ENCODE measurements around the gene CA9. TPM values are rescaled to one million over a fixed set of nuclear protein-coding genes. Genes with fewer than 3 reads are reported as not detected.
"Not testable (repeated sequence)": the region's sequence is repeated elsewhere in the genome, so short reads cannot be mapped to it uniquely, and the experiment has no call there.

Gene CA9
- total RNA-seq = 0.96 TPM

DNA sequence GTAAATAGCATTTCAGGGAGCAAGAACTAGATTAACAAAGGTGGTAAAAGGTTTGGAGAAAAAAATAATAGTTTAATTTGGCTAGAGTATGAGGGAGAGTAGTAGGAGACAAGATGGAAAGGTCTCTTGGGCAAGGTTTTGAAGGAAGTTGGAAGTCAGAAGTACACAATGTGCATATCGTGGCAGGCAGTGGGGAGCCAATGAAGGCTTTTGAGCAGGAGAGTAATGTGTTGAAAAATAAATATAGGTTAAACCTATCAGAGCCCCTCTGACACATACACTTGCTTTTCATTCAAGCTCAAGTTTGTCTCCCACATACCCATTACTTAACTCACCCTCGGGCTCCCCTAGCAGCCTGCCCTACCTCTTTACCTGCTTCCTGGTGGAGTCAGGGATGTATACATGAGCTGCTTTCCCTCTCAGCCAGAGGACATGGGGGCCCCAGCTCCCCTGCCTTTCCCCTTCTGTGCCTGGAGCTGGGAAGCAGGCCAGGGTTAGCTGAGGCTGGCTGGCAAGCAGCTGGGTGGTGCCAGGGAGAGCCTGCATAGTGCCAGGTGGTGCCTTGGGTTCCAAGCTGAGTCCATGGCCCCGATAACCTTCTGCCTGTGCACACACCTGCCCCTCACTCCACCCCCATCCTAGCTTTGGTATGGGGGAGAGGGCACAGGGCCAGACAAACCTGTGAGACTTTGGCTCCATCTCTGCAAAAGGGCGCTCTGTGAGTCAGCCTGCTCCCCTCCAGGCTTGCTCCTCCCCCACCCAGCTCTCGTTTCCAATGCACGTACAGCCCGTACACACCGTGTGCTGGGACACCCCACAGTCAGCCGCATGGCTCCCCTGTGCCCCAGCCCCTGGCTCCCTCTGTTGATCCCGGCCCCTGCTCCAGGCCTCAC, at the start of gene CA9:
TSS of gene CA9 (plus strand) at position 797 of the 893 bp plus-strand sequence. CDS start at position 829, 32 bp downstream.
- DNase-seq (ENCODE audit: low spot score) = no peak
- ATAC-seq = peak; percentile 32

DNA sequence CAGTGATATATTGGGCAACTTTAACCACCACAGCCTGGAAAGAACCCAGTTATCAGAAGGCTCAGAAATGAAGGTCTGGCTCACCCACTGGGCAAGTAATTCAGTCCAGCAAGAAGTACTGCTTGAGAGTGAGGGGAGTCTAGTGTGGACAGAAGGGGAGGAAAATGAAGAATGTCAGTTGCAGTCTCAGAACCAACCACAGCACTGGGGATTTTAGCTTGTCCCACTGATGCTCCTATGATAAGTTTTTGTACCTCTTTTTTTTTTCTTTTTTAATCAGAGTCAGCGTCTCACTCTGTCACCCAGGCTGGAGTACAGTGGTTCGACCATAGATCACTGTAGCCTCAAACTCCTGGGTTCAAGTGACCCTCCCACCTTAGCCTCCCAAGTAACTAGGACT, 46.2 kb upstream of the CA9 start:
- DNase-seq (ENCODE audit: low spot score) (no peak), ATAC-seq (no peak)

DNA sequence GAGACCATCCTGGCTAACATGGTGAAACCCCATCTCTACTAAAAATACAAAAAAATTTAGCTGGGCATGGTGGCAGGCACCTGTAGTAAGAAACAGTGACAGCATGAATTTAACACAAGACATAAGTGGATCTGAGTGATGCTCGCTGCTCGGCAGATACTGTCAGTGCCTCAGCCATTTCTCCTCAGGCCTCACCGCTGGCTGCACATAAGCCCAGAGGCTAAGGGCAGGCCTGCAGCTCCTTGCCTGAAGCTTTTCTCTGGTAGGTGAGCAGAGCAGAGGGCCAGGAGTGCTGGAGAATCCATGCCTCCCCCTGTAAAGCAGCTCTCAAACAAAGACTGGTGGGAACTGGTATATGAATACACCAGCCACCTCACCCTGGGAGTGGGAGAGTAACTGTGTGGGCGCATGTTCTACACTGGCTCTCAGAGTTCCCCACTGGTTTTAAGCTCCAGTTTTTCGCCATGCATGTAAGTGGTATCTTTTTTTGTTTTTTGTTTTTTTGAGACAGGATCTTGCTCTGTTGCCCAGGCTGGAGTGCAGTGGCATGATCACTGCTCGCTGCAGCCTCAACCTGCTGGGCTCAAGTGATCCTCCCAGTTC, 45.2 kb upstream of the CA9 start:
- DNase-seq (ENCODE audit: low spot score) (no peak), ATAC-seq (no peak)

DNA sequence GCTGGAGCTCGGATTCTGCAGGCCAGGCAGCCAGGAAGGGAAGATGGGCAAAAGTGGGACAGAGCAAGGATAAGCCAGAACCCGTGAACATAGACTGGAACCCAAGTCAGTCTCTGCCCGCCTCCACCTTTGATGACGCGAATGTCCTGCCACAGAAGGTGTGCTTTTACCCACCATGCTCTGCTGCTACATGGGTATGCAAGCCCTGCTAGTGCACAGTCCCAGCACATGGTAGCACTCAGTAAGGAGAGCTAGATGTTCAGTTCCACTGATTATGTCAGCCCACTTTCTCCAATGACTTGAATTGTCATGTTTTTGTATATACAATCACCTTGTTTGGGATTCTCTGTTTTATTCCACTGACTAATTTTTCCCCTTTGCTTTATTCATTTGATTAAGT, 44.1 kb upstream of the CA9 start:
- ATAC-seq = no peak
- DNase-seq (ENCODE audit: low spot score) = no peak

DNA sequence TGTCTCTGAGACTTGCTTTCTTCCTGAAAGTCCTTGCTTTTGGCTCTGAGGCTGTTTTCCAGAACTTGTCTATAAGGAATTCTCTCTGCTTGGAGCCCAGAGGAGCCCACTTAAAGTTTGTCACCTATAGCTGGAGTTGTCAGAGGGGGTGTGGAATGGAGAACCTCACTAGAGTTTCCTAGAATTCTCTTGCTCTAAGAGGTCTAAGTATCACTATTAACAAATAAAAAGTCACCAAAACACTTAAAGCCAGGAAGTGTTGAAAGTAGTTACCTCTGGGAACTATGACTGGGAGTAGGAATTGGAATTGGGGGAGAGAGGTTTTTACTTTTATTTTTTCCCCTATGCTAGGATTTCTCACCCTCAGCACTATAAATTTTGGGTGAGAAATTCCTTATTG, 38.0 kb upstream of the CA9 start:
- no peak for ATAC-seq

DNA sequence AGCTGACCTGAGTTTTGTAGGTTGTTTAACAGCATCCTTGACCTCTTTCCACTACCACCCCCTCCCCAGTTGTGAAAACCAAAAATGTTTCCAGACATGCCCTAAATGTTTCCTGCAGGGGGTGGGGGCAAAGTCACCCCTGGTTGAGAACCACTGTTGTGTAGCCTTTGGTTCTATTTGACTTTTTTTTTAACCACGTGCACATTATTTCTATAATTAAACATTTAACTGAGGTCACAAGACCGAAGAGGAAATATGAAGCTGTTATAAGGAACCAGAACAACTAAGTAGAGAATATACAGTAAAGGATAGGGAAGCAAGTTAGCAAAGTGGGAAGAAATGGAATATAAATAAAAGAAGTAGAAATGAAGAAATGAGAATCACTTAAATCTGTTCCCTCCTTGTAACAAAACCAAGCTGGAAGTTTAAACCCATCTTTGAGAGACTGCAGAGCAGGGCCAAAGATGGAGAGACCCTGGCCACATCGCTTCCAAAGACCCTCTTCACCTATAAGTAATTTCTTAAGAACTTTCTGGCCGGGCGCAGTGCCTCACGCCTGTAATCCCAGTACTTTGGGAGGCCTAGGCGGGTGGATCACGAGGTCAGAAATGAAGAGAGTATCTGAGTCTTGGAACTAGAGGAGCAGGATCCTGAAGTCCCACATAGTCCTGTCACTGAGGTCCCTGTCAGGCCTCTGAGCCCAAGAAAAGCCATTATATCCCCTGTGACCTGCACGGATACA, 37.4 kb upstream of the CA9 start:
- no peak for ATAC-seq
- DNase-seq (ENCODE audit: low spot score) = no peak

More for the DNA sequence above, 38.0 kb upstream of the CA9 start:
- no peak for DNase-seq (ENCODE audit: low spot score)

DNA sequence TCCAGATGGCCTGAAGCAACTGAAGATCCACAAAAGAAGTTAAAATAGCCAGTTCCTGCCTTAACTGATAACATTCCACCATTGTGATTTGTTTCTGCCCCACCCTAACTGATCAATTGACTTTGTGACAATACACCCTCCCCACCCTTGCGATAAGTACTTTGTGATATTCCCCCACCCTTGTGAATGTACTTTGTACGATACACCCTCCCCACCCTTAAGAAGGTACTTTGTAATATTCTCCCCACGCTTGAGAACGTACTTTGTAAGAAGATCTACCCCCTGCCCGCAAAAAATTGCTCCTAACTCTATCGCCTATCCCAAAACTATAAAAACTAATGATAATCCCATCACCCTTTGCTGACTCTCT, 36.9 kb upstream of the CA9 start:
- not testable (repeated sequence) for ATAC-seq; DNase-seq (ENCODE audit: low spot score)

DNA sequence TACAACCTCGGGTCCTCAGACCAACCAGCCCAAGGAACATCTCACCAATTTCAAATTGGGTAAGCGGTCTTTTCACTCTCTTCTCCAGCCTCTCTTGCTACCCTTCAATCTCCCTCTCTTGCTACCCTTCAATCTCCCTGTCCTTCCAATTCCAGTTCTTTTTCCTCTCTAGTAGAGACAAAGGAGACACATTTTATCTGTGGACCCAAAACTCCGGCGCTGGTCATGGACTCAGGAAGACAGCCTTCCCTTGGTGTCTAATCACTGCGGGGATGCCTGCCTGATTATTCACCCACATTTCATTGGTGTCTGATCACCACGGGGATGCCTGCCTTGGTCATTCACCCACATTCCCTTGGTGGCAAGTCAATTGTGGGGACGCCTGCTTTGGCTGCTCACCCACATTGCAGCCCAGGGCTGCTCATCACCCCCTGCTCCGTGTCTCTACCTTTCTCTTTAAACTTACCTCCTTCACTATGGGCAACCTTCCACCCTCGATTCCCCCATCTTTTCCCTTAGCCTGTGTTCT, 36.2 kb upstream of the CA9 start:
- ATAC-seq; DNase-seq (ENCODE audit: low spot score): not testable (repeated sequence)

DNA sequence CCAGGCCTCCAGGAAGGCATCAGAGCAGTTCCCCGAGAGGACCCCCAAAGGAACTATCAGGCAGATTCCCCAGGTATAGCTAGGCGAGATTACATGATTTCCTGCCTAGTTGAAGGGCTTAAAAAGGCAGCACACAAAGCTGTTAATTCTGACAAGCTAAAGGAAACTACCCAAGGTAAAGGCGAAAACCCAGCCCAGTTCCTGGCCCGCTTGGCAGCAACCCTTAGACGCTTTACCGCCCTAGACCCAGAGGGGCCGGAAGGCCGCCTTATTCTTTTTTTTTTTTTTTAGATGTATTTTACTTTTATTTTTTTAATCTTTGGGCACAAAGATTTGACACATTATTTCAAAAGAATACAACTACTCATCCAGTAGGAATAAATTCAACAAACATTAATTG, 35.0 kb upstream of the CA9 start:
- not testable (repeated sequence) for ATAC-seq; DNase-seq (ENCODE audit: low spot score)

DNA sequence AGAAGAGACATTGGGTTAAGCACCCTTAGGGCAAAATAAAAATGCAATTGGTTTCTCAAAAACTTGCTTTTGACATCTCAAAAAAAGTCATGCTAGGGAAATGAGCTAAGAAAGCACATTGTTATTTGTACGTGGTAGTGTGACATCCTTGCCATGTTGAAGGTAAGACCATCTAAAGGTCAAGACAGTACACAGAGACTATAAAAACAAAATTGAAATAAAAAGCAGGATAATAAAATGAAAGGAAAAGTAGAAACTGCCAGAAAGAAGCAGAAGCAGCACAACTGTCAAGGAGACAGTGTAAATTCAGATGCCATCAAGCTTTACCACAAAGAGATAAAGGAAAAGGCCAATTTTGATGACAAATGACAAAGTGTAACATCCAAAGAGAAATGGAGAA, 34.5 kb upstream of the CA9 start:
- not testable (repeated sequence) for DNase-seq (ENCODE audit: low spot score); ATAC-seq

DNA sequence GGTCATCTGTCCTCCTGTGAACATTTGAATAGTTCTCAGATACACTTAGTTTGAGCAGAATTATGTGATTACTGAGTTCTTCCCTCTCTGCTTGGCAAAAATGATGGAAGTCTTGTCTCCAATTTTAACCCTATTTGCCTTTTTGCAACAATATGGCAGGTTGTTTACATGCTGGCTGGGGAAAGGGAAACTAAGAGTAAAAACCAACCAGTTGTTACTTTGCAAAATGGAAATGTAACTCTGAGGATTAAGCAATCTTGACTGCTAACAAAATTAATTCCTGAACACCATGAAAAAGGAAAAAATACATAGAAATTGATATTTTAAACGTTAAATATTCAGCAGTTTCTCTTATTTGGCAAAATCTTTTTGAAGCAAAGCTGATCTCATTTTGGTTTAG, 34.1 kb upstream of the CA9 start:
- ATAC-seq = no peak
- no peak for DNase-seq (ENCODE audit: low spot score)

DNA sequence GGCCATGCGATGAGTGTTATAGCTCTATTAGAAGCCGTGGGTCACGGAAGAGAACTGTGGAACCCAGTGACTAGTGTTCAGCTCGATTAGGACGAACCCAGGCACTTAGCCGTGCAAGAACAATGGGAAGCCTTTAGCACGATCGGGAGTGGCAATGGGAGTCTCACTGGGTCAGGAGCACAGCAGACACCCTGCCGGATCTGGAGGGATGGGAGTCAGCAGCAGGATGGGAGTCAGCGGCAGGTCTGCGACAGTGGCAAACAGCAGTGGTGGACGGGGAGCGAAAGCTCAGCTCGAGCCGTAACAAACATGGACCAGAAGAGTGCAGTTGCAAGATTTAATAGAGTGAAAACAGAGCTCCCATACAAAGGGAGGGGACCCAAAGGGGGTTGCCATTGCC, 33.3 kb upstream of the CA9 start:
- not testable (repeated sequence) for ATAC-seq; DNase-seq (ENCODE audit: low spot score)

DNA sequence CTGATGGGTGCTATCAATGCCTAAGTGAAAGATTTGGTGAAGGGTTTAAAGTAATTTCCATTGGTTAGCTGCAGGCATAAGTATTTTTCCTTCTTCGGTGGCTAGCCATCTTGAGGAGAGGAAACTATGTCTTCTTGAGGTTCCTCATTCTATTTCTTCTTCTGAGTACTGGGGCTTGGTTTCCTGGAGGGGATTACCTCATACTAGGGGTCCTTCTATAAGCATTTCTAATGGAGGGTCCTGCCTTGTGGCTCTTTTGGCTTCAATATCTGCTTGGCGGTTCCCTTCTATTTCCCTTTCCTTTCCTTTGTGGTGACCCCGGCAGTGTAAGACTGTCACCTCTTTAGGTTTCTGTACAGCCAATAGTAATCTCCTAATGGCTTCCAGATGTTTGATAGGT, 32.2 kb upstream of the CA9 start:
- ATAC-seq; DNase-seq (ENCODE audit: low spot score): not testable (repeated sequence)

DNA sequence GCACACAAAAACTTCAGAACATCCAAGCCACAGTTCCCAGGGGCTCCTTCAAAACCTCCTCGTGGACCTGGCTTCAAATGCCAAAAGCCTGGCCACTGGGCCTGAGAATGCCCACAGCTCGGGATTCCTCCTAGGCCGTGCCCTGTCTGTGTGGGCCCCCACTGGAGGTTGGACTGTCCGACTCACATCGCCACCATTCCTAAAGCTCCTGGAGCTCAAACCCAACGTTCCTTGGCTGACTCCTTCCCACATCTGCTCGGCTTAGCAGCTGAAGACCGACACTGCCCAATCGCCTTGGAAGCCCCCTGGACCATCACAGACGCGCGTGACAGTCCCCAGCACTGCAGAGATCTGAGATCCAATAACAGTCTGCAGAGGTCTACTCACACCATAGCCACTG, 30.7 kb upstream of the CA9 start:
- ATAC-seq (no peak), DNase-seq (ENCODE audit: low spot score) (no peak)

DNA sequence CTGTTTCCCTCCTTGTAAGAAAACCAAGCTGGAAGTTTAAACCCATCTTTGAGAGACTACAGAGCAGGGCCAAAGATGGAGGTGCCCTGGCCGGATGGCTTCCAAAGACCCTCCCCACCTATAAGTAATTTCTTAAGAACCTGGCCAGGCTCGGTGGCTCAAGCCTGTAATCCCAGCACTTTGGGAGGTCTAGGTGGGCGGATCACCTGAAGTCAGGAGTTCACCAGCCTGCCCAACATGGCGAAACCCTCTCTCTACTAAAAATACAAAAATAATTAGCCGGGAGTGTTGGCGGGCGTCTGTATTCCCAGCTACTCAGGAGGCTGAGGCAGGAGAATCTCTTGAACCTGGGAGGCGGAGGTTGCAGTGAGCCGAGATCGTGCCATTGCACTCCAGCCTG, 28.0 kb upstream of the CA9 start:
- ATAC-seq; DNase-seq (ENCODE audit: low spot score): not testable (repeated sequence)

DNA sequence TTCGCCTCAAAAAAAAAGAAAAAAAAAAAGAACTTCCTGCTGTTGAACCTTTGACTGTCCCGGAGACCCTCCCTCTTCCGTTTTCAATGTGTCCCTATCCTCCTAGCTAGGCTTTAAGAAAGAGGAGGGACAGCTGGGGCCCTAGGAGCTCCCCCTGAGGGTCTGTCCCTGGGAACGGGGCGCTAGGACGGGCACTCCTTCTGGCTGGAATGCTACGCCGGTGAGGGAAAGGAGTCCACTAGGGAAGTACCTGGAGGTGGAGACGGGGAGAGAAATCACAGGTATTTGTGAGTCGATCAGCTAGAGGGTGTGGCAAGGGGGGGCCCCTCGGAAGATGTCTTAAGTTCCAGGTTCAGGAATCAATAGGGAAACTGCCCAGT, 27.6 kb upstream of the CA9 start:
- DNase-seq (ENCODE audit: low spot score) (no peak), ATAC-seq (peak; percentile 30)

DNA sequence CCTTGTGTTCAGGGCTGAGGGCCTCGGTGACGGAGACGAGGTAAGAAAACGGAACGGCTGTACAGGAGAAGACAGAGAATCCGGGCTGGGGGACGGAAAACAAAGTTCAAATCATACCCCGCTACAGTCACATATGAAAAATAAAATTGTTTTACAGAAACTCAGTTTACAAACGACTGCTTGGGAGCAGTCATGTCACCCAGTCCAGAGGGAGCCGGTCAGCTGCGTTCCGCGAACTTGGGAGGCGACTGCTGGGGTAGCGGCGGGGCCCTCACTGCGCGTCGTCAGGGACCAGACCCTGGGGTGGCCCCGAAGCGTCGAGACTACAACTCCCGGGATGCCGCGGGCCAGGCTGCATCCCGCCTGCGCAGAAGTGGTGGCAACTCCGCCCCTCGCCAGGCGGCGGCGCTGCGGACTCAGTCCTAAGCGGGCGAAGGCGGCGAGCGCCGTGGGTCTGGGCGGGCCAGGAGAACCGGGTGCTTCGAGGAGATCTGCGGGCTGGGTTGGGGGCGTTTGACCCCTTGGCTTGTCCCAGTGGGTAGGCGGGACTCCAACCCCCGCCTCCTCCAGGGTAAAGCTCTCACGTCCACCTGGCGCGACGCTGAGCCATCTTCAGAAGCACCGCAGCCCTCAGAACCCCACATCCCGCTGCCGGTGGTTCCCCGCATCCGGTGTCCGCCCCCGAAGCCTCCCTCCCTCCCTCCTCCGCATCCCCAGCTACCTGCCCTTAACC, 27.0 kb upstream of the CA9 start:
- DNase-seq (ENCODE audit: low spot score) = peak; percentile 93
- peak; percentile 99 for ATAC-seq

DNA sequence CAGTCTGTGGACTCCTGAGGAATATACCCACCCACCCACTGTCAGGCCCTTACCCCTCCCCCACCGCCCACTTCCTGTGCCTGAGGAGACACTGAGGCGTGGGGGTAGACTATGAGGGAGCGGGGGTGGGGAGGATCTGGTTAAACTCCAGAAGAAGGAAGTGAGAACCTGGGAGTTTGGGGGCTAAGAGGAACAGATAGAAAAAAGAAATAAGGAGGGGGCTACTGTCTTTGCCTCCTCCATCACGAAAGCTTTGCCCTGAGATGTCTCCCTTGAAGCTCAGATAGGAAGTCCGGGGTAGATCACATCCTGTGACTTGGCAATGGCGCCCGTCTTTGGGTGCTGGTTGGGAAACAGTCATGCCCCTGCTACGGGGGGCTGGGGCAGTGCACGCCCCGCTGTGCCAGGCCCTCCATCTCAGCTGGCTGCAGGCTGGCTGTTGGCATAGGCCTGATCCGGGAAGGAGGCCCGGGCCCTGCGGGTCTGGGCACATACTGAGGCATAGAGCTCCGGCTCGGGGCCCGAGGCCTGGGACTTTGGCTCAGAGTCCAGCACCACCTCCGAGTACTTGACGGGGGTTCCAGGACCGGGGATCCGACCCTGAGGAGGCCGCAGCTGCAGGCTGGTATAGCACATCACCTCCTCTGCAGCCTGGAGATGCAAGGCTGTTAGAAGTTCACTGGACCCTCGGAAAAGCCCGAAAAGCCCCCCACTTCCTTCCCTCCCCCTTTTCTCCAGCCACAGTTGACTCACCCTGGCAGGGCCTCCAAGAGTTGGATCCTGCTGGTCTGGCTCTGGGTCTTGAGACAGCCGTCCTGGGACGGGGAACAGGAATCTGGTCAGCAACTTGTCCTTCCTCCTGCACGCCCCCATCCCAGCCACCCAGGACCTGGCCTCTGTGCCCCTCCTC, 24.0 kb upstream of the CA9 start:
- no peak for DNase-seq (ENCODE audit: low spot score)
- ATAC-seq = no peak

DNA sequence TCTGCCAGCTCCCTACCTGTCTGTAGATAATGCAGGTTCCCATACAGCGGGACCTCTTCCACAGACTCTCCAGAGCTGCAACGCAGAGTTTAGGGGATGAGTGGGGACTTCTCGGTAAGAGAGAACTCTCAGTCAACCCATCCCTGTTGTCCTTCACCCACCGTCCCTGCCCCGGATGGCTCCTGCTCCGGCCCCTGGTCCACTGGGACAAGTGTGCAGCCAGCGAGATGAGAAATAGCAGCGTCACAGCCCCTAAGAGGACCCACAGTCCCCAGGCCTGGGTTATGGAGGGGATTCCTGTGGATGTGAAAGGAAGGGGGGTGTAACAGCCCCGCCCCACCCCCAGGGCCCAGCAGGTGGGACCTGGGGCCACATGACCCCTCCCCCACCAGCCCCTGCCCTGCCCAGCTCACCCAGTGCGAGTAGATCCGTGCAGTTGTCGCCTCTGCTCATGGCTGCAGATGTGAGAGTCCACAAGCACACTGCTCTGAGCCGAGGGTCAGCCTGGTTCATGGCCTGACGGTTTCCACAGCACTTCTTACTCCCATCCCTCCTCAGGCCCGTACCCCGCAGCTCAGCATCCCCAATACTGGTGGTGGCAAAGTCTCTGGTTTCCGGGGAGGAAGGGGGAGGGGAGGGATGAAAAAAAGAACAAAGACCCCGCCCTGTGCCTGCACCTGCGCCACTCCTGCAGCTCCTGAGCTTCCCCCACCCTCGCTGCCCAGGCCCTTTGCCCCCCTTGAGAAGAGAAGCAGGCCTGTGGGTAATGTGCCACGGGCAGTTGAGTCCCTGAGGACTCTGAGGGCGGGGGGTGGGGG, 23.2 kb upstream of the CA9 start, which contains the start of gene SIT1:
TSS of gene SIT1 (minus strand) at position 591 of the 818 bp plus-strand sequence. CDS start at position 513, 78 bp downstream.
- ATAC-seq = no peak
- DNase-seq (ENCODE audit: low spot score) = no peak

Measured in left lobe of liver (tissue), 2 donors.